Epithelial cell of proximal tubule (primary cell): ENCODE data around the gene ASXL2. TPM values are rescaled to one million over a fixed set of nuclear protein-coding genes. Genes with fewer than 3 reads are reported as not detected.

Experiments used
- DNase-seq: peaks from one replicate; pipeline ENCODE4 v3.0.0-alpha.2; 2011; ENCODE audit warnings: low read depth
- H3K4me3 ChIP-seq: 2 replicates; pipeline ENCODE4 v1.5.1; 2011; ENCODE audit warnings: low read depth, mild to moderate bottlenecking, low read length
- CTCF ChIP-seq: conservative IDR thresholded peaks from 2 replicates; pipeline ENCODE4 v1.5.1; 2012; ENCODE audit warnings: low read depth, mild to moderate bottlenecking, low read length
- total RNA-seq: library from RNA; depleted of rRNA; stranded (reverse); fragments of >200 nt; gene quantifications from 2 replicates; pipeline ENCODE4 v1.2.3, GENCODE V29; 2015

Gene ASXL2
- total RNA-seq, 1 donor from 2014 or later, result 10.1 TPM

GRCh38 chr2:25825238-25825637 lies 53.0 kb downstream of the ASXL2 start:
- TF ChIP-seq CTCF, result no peak
- H3K4me3 ChIP-seq, result no peak overlapping the region
- DNase-seq, result no peak

GRCh38 chr2:25824718-25825117 lies 53.6 kb downstream of the ASXL2 start:
- TF ChIP-seq CTCF, result no peak
- H3K4me3 ChIP-seq, result no peak overlapping the region
- DNase-seq, result no peak

GRCh38 chr2:25824216-25824615 lies 54.1 kb downstream of the ASXL2 start:
- H3K4me3 ChIP-seq, result no peak overlapping the region
- DNase-seq, result no peak
- no peak for TF ChIP-seq CTCF

GRCh38 chr2:25822190-25823117 lies 55.8 kb downstream of the ASXL2 start:
- TF ChIP-seq CTCF, result peak; percentile 24
- H3K4me3 ChIP-seq, result peak overlapping the region; percentile 43
- no peak for DNase-seq

- peak overlapping the region; percentile 43 for H3K4me3 ChIP-seq
- no peak for DNase-seq
- no peak for TF ChIP-seq CTCF
These were observed 56.8 kb downstream of the ASXL2 start for GRCh38 chr2:25821225-25822056.

- H3K4me3 ChIP-seq, result no peak overlapping the region
- TF ChIP-seq CTCF, result no peak
- DNase-seq, result no peak
These were observed 58.7 kb downstream of the ASXL2 start for GRCh38 chr2:25819597-25820039.
